ENCODE measurements around the gene REV1. TPM values are rescaled to one million over a fixed set of nuclear protein-coding genes. Genes with fewer than 3 reads are reported as not detected.
A peak's percentile ranks its signal among the peaks of the same experiment; 100 is the strongest.
"Not testable (repeated sequence)": the region's sequence is repeated elsewhere in the genome, so short reads cannot be mapped to it uniquely, and the experiment has no call there.

Gene REV1
- total RNA-seq, 1 donor from 2014 or later, result 38.2 TPM

DNA sequence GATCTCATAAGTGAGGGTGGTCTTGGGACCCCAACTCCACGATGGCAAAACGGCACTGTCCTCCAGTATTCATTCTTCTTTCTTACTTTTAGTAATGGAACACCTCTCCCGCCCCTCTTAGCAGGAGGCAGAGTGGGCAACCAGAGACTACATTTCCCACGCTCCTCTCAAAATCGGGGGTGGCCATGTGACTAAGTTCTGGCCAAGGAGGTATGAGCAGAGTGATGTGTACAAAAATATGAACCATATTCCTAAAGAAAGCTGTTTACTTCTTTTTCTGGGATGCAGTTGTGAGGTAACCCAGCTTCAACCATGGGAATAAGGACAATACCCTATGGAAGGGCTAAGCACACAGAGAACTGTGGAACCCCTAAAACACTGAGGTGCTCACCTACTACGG, 12.8 kb downstream of the REV1 start:
- no peak for FAIRE-seq
- TF ChIP-seq CTCF (IDR thresholded peaks at IDR 0.05; ENCODE audit: insufficient read depth, low read length, severe bottlenecking), result no peak
- no peaks in the 10 kb centered on the region for H3K36me3 ChIP-seq (ENCODE audit: control insufficient read depth, insufficient read depth, low read length)
- H3K27me3 ChIP-seq (ENCODE audit: control insufficient read depth, insufficient read depth, low read length), result no peaks in the 10 kb centered on the region
- H3K4me3 ChIP-seq (ENCODE audit: low read depth, low read length), result no peak overlapping the region
- no peak for DNase-seq (ENCODE audit: low read depth)

DNA sequence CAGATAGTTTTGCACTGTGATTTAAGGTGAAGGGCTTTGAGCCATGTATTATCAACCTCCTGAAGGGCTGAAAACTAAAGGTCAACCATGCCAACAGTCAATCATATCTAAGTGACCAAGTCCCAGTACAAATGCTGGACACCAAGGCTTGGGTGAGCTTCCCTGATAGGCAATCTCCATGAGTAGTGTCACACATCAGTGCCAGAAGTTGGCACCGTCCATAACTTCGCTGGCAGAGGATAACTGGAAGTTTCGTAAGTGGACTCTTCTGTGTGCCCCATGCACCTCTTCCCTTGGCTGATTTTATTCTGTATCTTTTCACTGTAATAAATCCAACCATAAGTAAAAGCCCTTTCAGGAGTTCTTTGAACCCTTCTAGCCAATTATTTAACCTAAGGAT, 13.2 kb downstream of the REV1 start:
- no peak overlapping the region for H3K4me3 ChIP-seq (ENCODE audit: low read depth, low read length)
- no peaks in the 10 kb centered on the region for H3K36me3 ChIP-seq (ENCODE audit: control insufficient read depth, insufficient read depth, low read length)
- no peaks in the 10 kb centered on the region for H3K27me3 ChIP-seq (ENCODE audit: control insufficient read depth, insufficient read depth, low read length)
- TF ChIP-seq CTCF (IDR thresholded peaks at IDR 0.05; ENCODE audit: insufficient read depth, low read length, severe bottlenecking), result no peak
- FAIRE-seq, result no peak
- DNase-seq (ENCODE audit: low read depth), result no peak

DNA sequence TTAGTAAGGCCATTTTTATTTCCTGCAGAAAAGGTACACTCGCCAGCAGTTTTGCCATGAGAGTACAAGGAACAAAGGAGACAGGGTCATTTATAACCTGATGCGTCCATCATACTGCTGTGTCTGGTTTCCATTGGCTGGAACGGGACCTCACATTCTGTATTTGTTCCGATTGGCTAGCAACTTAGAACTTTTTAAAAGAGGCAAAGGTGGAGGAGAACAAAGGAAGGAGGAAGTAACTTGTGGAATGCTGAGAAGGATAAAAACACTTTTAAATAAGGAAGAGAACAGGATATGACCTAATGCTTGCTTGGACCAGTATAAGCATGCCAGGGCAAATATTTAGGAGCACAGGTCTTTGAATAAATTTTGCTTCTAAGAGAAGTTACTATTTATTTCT, 14.7 kb downstream of the REV1 start:
- H3K27me3 ChIP-seq (ENCODE audit: control insufficient read depth, insufficient read depth, low read length); FAIRE-seq; H3K36me3 ChIP-seq (ENCODE audit: control insufficient read depth, insufficient read depth, low read length); H3K4me3 ChIP-seq (ENCODE audit: low read depth, low read length): not testable (repeated sequence)
- peak; percentile 81 for DNase-seq (ENCODE audit: low read depth)

DNA sequence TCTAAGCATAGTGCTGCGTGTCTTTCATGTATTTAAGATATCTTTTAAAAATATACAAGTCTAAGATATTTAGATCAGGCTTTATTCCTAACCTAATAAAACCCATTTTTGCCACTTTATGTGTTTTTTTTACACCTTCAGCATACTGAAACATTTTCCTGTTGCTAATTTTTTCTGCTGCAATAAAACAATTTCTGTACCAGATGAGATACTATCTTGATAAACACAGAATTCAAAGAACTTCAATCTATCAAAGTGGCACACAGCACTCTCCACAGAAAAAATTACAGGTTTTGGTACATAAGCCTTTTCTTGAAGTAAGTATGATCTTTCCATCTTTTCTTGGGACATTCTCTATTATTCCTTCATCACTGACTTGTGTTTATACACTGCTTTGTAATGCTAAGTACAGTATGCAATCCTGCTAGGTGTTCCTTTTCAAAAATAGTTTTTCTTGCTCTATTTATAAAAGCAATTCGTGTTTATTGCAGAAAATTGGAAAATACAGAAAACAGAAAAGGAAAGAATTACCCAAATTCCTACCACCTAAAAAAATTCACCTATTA, 16.2 kb downstream of the REV1 start:
- Histone ChIP-seq H3K4me3 (ENCODE audit: low read depth, low read length) (no peak overlapping the region), H3K27me3 (ENCODE audit: control insufficient read depth, insufficient read depth, low read length) (no peaks in the 10 kb centered on the region), H3K36me3 (ENCODE audit: control insufficient read depth, insufficient read depth, low read length) (no peaks in the 10 kb centered on the region)
- TF ChIP-seq CTCF (IDR thresholded peaks at IDR 0.05; ENCODE audit: insufficient read depth, low read length, severe bottlenecking), result no peak
- DNase-seq (ENCODE audit: low read depth), result no peak
- FAIRE-seq, result no peak

GRCh38 chr2:99472600-99472960, 17.2 kb downstream of the REV1 start:
- TF ChIP-seq CTCF (IDR thresholded peaks at IDR 0.05; ENCODE audit: insufficient read depth, low read length, severe bottlenecking), result no peak
- no peak overlapping the region for H3K4me3 ChIP-seq (ENCODE audit: low read depth, low read length)
- H3K27me3 ChIP-seq (ENCODE audit: control insufficient read depth, insufficient read depth, low read length), result no peaks in the 10 kb centered on the region
- H3K36me3 ChIP-seq (ENCODE audit: control insufficient read depth, insufficient read depth, low read length), result no peaks in the 10 kb centered on the region
- FAIRE-seq, result no peak
- peak; percentile 74 for DNase-seq (ENCODE audit: low read depth)

DNA sequence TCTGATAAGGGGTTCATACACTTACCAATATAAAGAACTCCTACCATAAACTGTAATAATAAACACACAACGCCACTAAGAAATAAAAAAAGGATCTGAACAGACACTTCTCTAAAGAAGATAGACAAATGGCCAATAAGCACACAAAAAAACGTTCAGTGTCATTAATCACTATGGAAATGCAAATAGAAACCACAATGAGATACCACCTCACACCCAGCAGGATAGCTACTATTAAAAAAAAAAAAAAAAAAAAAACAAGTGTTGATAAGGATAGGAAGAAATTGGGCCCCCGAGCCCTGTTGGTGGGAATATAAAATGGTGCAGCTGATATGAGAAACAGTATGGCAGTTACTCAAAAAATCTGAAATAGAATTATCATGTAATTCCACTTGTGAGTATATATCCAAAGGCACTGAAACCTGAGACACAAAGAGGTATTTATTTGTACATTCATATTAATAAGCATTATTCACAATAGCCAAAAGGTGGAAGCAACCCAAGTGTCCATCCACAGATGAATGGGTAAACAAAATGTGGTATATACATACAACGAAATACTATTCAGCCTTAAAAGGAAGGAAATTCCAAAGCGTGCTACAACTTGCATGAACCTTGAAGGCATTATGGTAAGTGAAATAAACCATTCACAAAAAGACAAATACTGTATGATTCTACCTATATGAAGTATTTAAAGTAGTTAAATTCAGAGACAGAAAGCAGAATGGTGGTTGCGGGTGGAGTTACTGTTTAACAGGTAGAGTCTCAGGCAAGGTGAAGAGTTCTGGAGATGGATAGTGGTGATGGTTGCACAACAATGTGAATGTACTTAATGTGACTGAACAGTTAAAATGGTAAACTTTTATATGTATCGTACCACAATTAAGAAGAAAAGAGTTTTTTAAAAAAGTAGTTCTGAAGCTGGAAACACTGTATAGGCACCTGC, 17.9 kb downstream of the REV1 start:
- TF ChIP-seq CTCF (IDR thresholded peaks at IDR 0.05; ENCODE audit: insufficient read depth, low read length, severe bottlenecking), result no peak

More for the DNA sequence above, 17.9 kb downstream of the REV1 start:
- DNase-seq (ENCODE audit: low read depth) (peak; percentile 98), FAIRE-seq (no peak)
- Histone ChIP-seq H3K36me3 (ENCODE audit: control insufficient read depth, insufficient read depth, low read length) (no peaks in the 10 kb centered on the region), H3K4me3 (ENCODE audit: low read depth, low read length) (no peak overlapping the region), H3K27me3 (ENCODE audit: control insufficient read depth, insufficient read depth, low read length) (no peaks in the 10 kb centered on the region)

Data from bronchial epithelial cell (primary cell).